ENCODE data around the gene MEP1A. TPM values are rescaled to one million over a fixed set of nuclear protein-coding genes. Genes with fewer than 3 reads are reported as not detected.
"Not testable (repeated sequence)": the region's sequence is repeated elsewhere in the genome, so short reads cannot be mapped to it uniquely, and the experiment has no call there.

MEP1A gene
- total RNA-seq, 2 donors from 2014 or later, result not detected

- DNase-seq (ENCODE audit: low spot score in 2 of 2) (no peak), ATAC-seq (no peak)
- no peak overlapping the region for H3K27ac Mint-ChIP-seq
- no peaks in the 10 kb centered on the region for H3K9me3 Mint-ChIP-seq
- H3K36me3 Mint-ChIP-seq, result no peaks in the 10 kb centered on the region
These were observed 57.6 kb downstream of the MEP1A start for GRCh38 chr6:46850792-46851191.

GRCh38 chr6:46851576-46851975 is 58.4 kb downstream of the MEP1A start:
- not testable (repeated sequence) for H3K27ac Mint-ChIP-seq; DNase-seq (ENCODE audit: low spot score in 2 of 2); H3K36me3 Mint-ChIP-seq; ATAC-seq; H3K9me3 Mint-ChIP-seq

- ATAC-seq, H3K36me3 Mint-ChIP-seq, H3K9me3 Mint-ChIP-seq, H3K27ac Mint-ChIP-seq: not testable (repeated sequence)
- peak in 1 of 2 donors; percentile 30 for DNase-seq (ENCODE audit: low spot score in 2 of 2)
These were observed 62.8 kb downstream of the MEP1A start for GRCh38 chr6:46855966-46856365.

GRCh38 chr6:46862381-46862780 is 69.2 kb downstream of the MEP1A start:
- Mint-ChIP-seq H3K36me3 (no peaks in the 10 kb centered on the region), H3K27ac (no peak overlapping the region), H3K9me3 (no peaks in the 10 kb centered on the region)
- DNase-seq (ENCODE audit: low spot score in 2 of 2), result no peak
- no peak for ATAC-seq

GRCh38 chr6:46863791-46864190 is 70.6 kb downstream of the MEP1A start:
- H3K9me3 Mint-ChIP-seq, result no peaks in the 10 kb centered on the region
- no peak overlapping the region for H3K27ac Mint-ChIP-seq
- no peak for ATAC-seq
- no peak for DNase-seq (ENCODE audit: low spot score in 2 of 2)
- H3K36me3 Mint-ChIP-seq, result no peaks in the 10 kb centered on the region

GRCh38 chr6:46865221-46865620 is 72.0 kb downstream of the MEP1A start:
- no peaks in the 10 kb centered on the region for H3K36me3 Mint-ChIP-seq
- no peaks in the 10 kb centered on the region for H3K9me3 Mint-ChIP-seq
- H3K27ac Mint-ChIP-seq, result no peak overlapping the region
- DNase-seq (ENCODE audit: low spot score in 2 of 2) (no peak), ATAC-seq (no peak)

GRCh38 chr6:46867411-46867810 is 74.2 kb downstream of the MEP1A start:
- DNase-seq (ENCODE audit: low spot score in 2 of 2), result no peak
- Mint-ChIP-seq H3K27ac (no peak overlapping the region), H3K36me3 (no peaks in the 10 kb centered on the region), H3K9me3 (no peaks in the 10 kb centered on the region)
- no peak for ATAC-seq

- ATAC-seq (no peak), DNase-seq (ENCODE audit: low spot score in 2 of 2) (no peak)
- H3K27ac Mint-ChIP-seq, result no peak overlapping the region
- H3K36me3 Mint-ChIP-seq, result no peaks in the 10 kb centered on the region
- no peaks in the 10 kb centered on the region for H3K9me3 Mint-ChIP-seq
These were observed 82.9 kb downstream of the MEP1A start for GRCh38 chr6:46876126-46876525.

GRCh38 chr6:46879003-46879402 is 85.8 kb downstream of the MEP1A start:
- H3K27ac Mint-ChIP-seq, result no peak overlapping the region
- no peaks in the 10 kb centered on the region for H3K36me3 Mint-ChIP-seq

GRCh38 chr6:46882645-46883044 is 89.5 kb downstream of the MEP1A start:
- ATAC-seq, result no peak
- no peak for DNase-seq (ENCODE audit: low spot score in 2 of 2)
- H3K27ac Mint-ChIP-seq, result no peak overlapping the region
- no peaks in the 10 kb centered on the region for H3K36me3 Mint-ChIP-seq
- no peaks in the 10 kb centered on the region for H3K9me3 Mint-ChIP-seq

More at GRCh38 chr6:46879003-46879402, 85.8 kb downstream of the MEP1A start:
- no peaks in the 10 kb centered on the region for H3K9me3 Mint-ChIP-seq
- DNase-seq (ENCODE audit: low spot score in 2 of 2) (no peak), ATAC-seq (no peak)

- no peak overlapping the region for H3K27ac Mint-ChIP-seq
- no peaks in the 10 kb centered on the region for H3K9me3 Mint-ChIP-seq
These were observed 94.8 kb downstream of the MEP1A start for GRCh38 chr6:46888031-46888430.

GRCh38 chr6:46888578-46888977 is 95.4 kb downstream of the MEP1A start:
- DNase-seq (ENCODE audit: low spot score in 2 of 2) (no peak), ATAC-seq (no peak)
- no peak overlapping the region for H3K27ac Mint-ChIP-seq
- no peaks in the 10 kb centered on the region for H3K36me3 Mint-ChIP-seq
- H3K9me3 Mint-ChIP-seq, result no peaks in the 10 kb centered on the region

More at GRCh38 chr6:46888031-46888430, 94.8 kb downstream of the MEP1A start:
- ATAC-seq (no peak), DNase-seq (ENCODE audit: low spot score in 2 of 2) (no peak)
- H3K36me3 Mint-ChIP-seq, result no peaks in the 10 kb centered on the region

Other genes starting within 250 kb of the MEP1A start
- gene CYP39A1, start 140.6 kb upstream of the MEP1A start, total RNA-seq, result not detected
- 1 to 10 TPM in 1 of 2 donors, under 1 TPM in 1; 0.64 to 1.9 TPM for gene SLC25A27, start 140.4 kb upstream of the MEP1A start, total RNA-seq
- gene TDRD6, start 105.5 kb upstream of the MEP1A start, total RNA-seq, result not detected
- gene PLA2G7, start 58.0 kb upstream of the MEP1A start, total RNA-seq, result not detected
- not detected for gene ANKRD66, start 46.5 kb upstream of the MEP1A start, total RNA-seq
- gene ADGRF5, start 128.5 kb downstream of the MEP1A start, total RNA-seq, result not detected
- not detected for gene ADGRF1, start 248.9 kb downstream of the MEP1A start, total RNA-seq

Data from activated naive CD4-positive, alpha-beta T cell treated with anti-CD3 and anti-CD28 coated beads, Interleukin-2, amount 50 U/mL, for 72 hours (primary cell).